GM18498 (cell line): ENCODE data around the gene ARHGDIA.

Source experiments
- ATAC-seq: cut with Tn5 transposase; IDR thresholded peaks from one replicate; pipeline ENCODE4 v1.9.1; 2021; ENCODE audit warnings: mild to moderate bottlenecking, moderate library complexity; ENCODE audit not compliant: unreplicated experiment

Gene ARHGDIA

GRCh38 chr17:81865733-81866439 lies 5.3 kb downstream of the ARHGDIA start:
- ATAC-seq: no peak

- ATAC-seq: no peak
Observed at GRCh38 chr17:81865358-81865732, 5.8 kb downstream of the ARHGDIA start.

- no peak for ATAC-seq
Observed at GRCh38 chr17:81863833-81864768, 7.0 kb downstream of the ARHGDIA start.

GRCh38 chr17:81863123-81863675 lies 7.9 kb downstream of the ARHGDIA start:
- no peak for ATAC-seq

GRCh38 chr17:81860756-81861568 lies 10.2 kb downstream of the ARHGDIA start:
- ATAC-seq: peak; percentile 81

- peak; percentile 7 for ATAC-seq
Observed at GRCh38 chr17:81859906-81860755, 11.0 kb downstream of the ARHGDIA start, which contains the start of gene P4HB. Gene P4HB, minus strand, starts transcription at chr17:81860535. Its CDS starts 64 bp downstream, at chr17:81860471.

- ATAC-seq: no peak
Observed at GRCh38 chr17:81858967-81859905, 11.9 kb downstream of the ARHGDIA start.

GRCh38 chr17:81858170-81858966 lies 12.8 kb downstream of the ARHGDIA start:
- ATAC-seq: no peak

- ATAC-seq: no peak
Observed at GRCh38 chr17:81854974-81855774, 16.0 kb downstream of the ARHGDIA start.

GRCh38 chr17:81852237-81852636 lies 18.9 kb downstream of the ARHGDIA start:
- no peak for ATAC-seq

GRCh38 chr17:81851423-81851822 lies 19.7 kb downstream of the ARHGDIA start:
- no peak for ATAC-seq

- no peak for ATAC-seq
Observed at GRCh38 chr17:81849457-81849856, 21.7 kb downstream of the ARHGDIA start.

- ATAC-seq: no peak
Observed at GRCh38 chr17:81846743-81847689, 24.1 kb downstream of the ARHGDIA start.

GRCh38 chr17:81845881-81846742 lies 25.0 kb downstream of the ARHGDIA start:
- ATAC-seq: no peak

GRCh38 chr17:81845361-81845760 lies 25.8 kb downstream of the ARHGDIA start:
- ATAC-seq: no peak
